ENCODE results near the gene CRADD. TPM values are rescaled to one million over a fixed set of nuclear protein-coding genes. Genes with fewer than 3 reads are reported as not detected.
"Not testable (repeated sequence)": the region's sequence is repeated elsewhere in the genome, so short reads cannot be mapped to it uniquely, and the experiment has no call there.

The CRADD gene
- total RNA-seq, 1 donor: 12.9 TPM

GRCh38 chr12:93793007-93793406 is 115.8 kb downstream of the CRADD start:
- no peak for TF ChIP-seq CTCF (IDR thresholded peaks at IDR 0.05; ENCODE audit: insufficient read depth, low read length)
- no peak for DNase-seq (ENCODE audit: low read depth)
- H3K4me3 ChIP-seq (ENCODE audit: low read depth, low read length): no peak overlapping the region

GRCh38 chr12:93793983-93794382 is 116.8 kb downstream of the CRADD start:
- DNase-seq (ENCODE audit: low read depth): peak; percentile 82
- H3K4me3 ChIP-seq (ENCODE audit: low read depth, low read length): no peak overlapping the region
- TF ChIP-seq CTCF (IDR thresholded peaks at IDR 0.05; ENCODE audit: insufficient read depth, low read length): no peak

- no peak overlapping the region for H3K4me3 ChIP-seq (ENCODE audit: low read depth, low read length)
- DNase-seq (ENCODE audit: low read depth): no peak
- no peak for TF ChIP-seq CTCF (IDR thresholded peaks at IDR 0.05; ENCODE audit: insufficient read depth, low read length)
These were observed 117.6 kb downstream of the CRADD start for GRCh38 chr12:93794738-93795137.

- DNase-seq (ENCODE audit: low read depth): no peak
- TF ChIP-seq CTCF (IDR thresholded peaks at IDR 0.05; ENCODE audit: insufficient read depth, low read length): no peak
- H3K4me3 ChIP-seq (ENCODE audit: low read depth, low read length): no peak overlapping the region
These were observed 118.2 kb downstream of the CRADD start for GRCh38 chr12:93795352-93795751.

GRCh38 chr12:93796729-93797128 is 119.6 kb downstream of the CRADD start:
- no peak for DNase-seq (ENCODE audit: low read depth)
- no peak for TF ChIP-seq CTCF (IDR thresholded peaks at IDR 0.05; ENCODE audit: insufficient read depth, low read length)
- no peak overlapping the region for H3K4me3 ChIP-seq (ENCODE audit: low read depth, low read length)

- no peak for TF ChIP-seq CTCF (IDR thresholded peaks at IDR 0.05; ENCODE audit: insufficient read depth, low read length)
- no peak for DNase-seq (ENCODE audit: low read depth)
- H3K4me3 ChIP-seq (ENCODE audit: low read depth, low read length): no peak overlapping the region
These were observed 121.3 kb downstream of the CRADD start for GRCh38 chr12:93798279-93799151.

- DNase-seq (ENCODE audit: low read depth); H3K4me3 ChIP-seq (ENCODE audit: low read depth, low read length): not testable (repeated sequence)
These were observed 124.5 kb downstream of the CRADD start for GRCh38 chr12:93801666-93802065.

All from fibroblast of the aortic adventitia (primary cell).